Measurements from ENCODE around the gene MTCH1. TPM values are rescaled to one million over a fixed set of nuclear protein-coding genes. Genes with fewer than 3 reads are reported as not detected.
A peak's percentile ranks its signal among the peaks of the same experiment; 100 is the strongest.

MTCH1 gene
- total and polyA plus RNA-seq, 2 donors (not counting 1 experiment from before 2014, with no cell fraction given), result 91.7 to 150 TPM

GRCh38 chr6:37008484-37009465, 22.8 kb upstream of the MTCH1 start:
- no peaks in the 10 kb centered on the region for H3K27me3 Mint-ChIP-seq
- Histone ChIP-seq H3K4me3 (ENCODE audit: control extremely low read depth in 1 of 5, extremely low read depth in 1 of 5, insufficient read depth in 1 of 5, low read depth in 2 of 5, low read length in 4 of 5) (peak overlapping the region; percentile 21 to 97 (median 85)), H3K4me1 (ENCODE audit: control insufficient read depth in 2 of 2, insufficient read depth in 2 of 2, low read length in 2 of 2) (peaks cover 36 to 67% of the 10 kb centered on the region in 2 donors), H3K27ac (ENCODE audit: low read length in 2 of 2) (peak overlapping the region; percentile 6 to 80), H3K27me3 (replicated peaks in 1 of 4; ENCODE audit: control extremely low read depth in 1 of 4, control insufficient read depth in 3 of 4, insufficient read depth in 4 of 4, low read length in 3 of 4) (no peaks in the 10 kb centered on the region), H3K9ac (ENCODE audit: low read length) (peak overlapping the region; percentile 97), H3K79me2 (ENCODE audit: control insufficient read depth, insufficient read depth, low read length) (peaks cover 87% of the 10 kb centered on the region), H3K36me3 (replicated peaks in 1 of 2; ENCODE audit: control extremely low read depth in 1 of 2, control insufficient read depth in 1 of 2, extremely low read depth in 1 of 2, insufficient read depth in 2 of 2, low read length in 1 of 2) (peaks cover 0 to 59% of the 10 kb centered on the region in 2 experiments), H3K9me3 (ENCODE audit: control extremely low read depth in 1 of 3, control insufficient read depth in 2 of 3, insufficient read depth in 1 of 3, low read length in 2 of 3) (peaks cover 0 to 6% (median 0%) of the 10 kb centered on the region in 3 donors), H4K20me1 (ENCODE audit: control insufficient read depth, insufficient read depth, low read length, poor library complexity, severe bottlenecking) (peaks cover 83% of the 10 kb centered on the region), H3K4me2 (replicated peaks; ENCODE audit: low read depth, low read length, poor library complexity, severe bottlenecking) (peak overlapping the region; percentile 92), H2AFZ (ENCODE audit: insufficient read depth, low read depth, low read length, poor library complexity, severe bottlenecking) (no peak overlapping the region)
- ATAC-seq (ENCODE audit: low read depth), result no peak
- POLR2A ChIA-PET, result no interaction called here
- WGBS (ENCODE audit: insufficient coverage), result 91% methylated on average over 8 of the region's 15 CpGs
- H3K4me3 Mint-ChIP-seq, result peak overlapping the region; percentile 96
- H3K9me3 Mint-ChIP-seq (ENCODE audit: insufficient read depth), result no peaks in the 10 kb centered on the region
- intact Hi-C loops (cut with micrococcal nuclease), result loop anchor here (5.0 to 10.0 kb wide), 2 partner anchors 251 to 414 kb away; partner anchors contain the start of gene SRSF3
- H3K4me1 Mint-ChIP-seq, result peaks cover 64% of the 10 kb centered on the region
- TF ChIP-seq CTCF (IDR thresholded peaks at IDR 0.05) (no peak), EZH2 (IDR thresholded peaks at IDR 0.05; ENCODE audit: borderline replicate concordance, insufficient read depth, low read depth, low read length, poor library complexity, severe bottlenecking) (no peak)
- peak overlapping the region; percentile 95 for H3K27ac Mint-ChIP-seq
- CTCF ChIA-PET, result interaction anchor here (0.8 to 5.1 kb wide), 6 partner anchors 9 to 162 kb away, joined by 3 to 113 read pairs (median 4); partner anchors contain the start of gene MTCH1
- no peak for DNase-seq
